ENCODE results near the gene CLCN3.

DNA sequence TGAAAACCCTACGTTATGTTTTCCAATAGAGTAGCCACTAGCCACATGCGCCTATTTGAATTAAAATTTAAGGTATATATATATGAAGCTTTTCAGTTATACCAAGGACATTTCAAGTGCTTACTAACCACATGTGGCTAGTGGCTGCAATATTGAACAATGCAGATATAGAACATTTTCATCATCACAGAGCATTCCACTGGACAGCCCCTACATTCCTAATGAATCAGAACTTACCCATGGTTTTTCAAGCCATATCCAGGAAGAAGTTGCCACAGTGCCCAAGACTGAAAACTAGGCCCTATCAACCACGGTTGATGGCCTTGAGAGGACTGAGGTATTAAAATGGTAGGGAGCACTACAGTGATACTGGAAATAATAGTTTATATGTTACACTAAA lies 37.7 kb upstream of the CLCN3 start:
- TF ChIP-seq EZH2 (IDR thresholded peaks at IDR 0.05; ENCODE audit: borderline replicate concordance, low read depth, low read length) (no peak), GTF2F1 (IDR thresholded peaks at IDR 0.05; ENCODE audit: low read depth, low read length) (no peak), ZFP1 (CRISPR knock-in tag; IDR thresholded peaks at IDR 0.05) (no peak)
- TF ChIP-seq, protein P1, sequence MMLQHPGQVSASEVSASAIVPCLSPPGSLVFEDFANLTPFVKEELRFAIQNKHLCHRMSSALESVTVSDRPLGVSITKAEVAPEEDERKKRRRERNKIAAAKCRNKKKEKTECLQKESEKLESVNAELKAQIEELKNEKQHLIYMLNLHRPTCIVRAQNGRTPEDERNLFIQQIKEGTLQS (IDR thresholded peaks at IDR 0.05) = no peak
- TF ChIP-seq, protein P1 (CRISPR knock-in tag; conservative IDR thresholded peaks at IDR 0.05) = no peak
- TF ChIP-seq, protein P2, sequence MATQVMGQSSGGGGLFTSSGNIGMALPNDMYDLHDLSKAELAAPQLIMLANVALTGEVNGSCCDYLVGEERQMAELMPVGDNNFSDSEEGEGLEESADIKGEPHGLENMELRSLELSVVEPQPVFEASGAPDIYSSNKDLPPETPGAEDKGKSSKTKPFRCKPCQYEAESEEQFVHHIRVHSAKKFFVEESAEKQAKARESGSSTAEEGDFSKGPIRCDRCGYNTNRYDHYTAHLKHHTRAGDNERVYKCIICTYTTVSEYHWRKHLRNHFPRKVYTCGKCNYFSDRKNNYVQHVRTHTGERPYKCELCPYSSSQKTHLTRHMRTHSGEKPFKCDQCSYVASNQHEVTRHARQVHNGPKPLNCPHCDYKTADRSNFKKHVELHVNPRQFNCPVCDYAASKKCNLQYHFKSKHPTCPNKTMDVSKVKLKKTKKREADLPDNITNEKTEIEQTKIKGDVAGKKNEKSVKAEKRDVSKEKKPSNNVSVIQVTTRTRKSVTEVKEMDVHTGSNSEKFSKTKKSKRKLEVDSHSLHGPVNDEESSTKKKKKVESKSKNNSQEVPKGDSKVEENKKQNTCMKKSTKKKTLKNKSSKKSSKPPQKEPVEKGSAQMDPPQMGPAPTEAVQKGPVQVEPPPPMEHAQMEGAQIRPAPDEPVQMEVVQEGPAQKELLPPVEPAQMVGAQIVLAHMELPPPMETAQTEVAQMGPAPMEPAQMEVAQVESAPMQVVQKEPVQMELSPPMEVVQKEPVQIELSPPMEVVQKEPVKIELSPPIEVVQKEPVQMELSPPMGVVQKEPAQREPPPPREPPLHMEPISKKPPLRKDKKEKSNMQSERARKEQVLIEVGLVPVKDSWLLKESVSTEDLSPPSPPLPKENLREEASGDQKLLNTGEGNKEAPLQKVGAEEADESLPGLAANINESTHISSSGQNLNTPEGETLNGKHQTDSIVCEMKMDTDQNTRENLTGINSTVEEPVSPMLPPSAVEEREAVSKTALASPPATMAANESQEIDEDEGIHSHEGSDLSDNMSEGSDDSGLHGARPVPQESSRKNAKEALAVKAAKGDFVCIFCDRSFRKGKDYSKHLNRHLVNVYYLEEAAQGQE (IDR thresholded peaks at IDR 0.05; ENCODE audit: borderline replicate concordance) = no peak
- TF ChIP-seq, protein P2 (CRISPR knock-in tag; IDR thresholded peaks at IDR 0.05; ENCODE audit: low read depth) = no peak
- TF ChIP-seq, protein P3, sequence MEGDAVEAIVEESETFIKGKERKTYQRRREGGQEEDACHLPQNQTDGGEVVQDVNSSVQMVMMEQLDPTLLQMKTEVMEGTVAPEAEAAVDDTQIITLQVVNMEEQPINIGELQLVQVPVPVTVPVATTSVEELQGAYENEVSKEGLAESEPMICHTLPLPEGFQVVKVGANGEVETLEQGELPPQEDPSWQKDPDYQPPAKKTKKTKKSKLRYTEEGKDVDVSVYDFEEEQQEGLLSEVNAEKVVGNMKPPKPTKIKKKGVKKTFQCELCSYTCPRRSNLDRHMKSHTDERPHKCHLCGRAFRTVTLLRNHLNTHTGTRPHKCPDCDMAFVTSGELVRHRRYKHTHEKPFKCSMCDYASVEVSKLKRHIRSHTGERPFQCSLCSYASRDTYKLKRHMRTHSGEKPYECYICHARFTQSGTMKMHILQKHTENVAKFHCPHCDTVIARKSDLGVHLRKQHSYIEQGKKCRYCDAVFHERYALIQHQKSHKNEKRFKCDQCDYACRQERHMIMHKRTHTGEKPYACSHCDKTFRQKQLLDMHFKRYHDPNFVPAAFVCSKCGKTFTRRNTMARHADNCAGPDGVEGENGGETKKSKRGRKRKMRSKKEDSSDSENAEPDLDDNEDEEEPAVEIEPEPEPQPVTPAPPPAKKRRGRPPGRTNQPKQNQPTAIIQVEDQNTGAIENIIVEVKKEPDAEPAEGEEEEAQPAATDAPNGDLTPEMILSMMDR (IDR thresholded peaks at IDR 0.05 in 2 of 3, conservative IDR thresholded peaks at IDR 0.05 in 1 of 3; ENCODE audit: insufficient read depth in 2 of 3, low read depth in 1 of 3, low read length in 3 of 3) = no peak

Measured in K562 (cell line).